ENCODE results near the gene ADD3.

ADD3 gene

GRCh38 chr10:110160081-110160480, 152.3 kb downstream of the ADD3 start:
- Mint-ChIP-seq H3K27ac (no peak overlapping the region), H3K9me3 (no peaks in the 10 kb centered on the region), H3K36me3 (ENCODE audit: low read depth) (peaks cover 2% of the 10 kb centered on the region), H3K4me3 (no peak overlapping the region), H3K4me1 (ENCODE audit: low read depth) (peaks cover 25% of the 10 kb centered on the region), H3K27me3 (ENCODE audit: low read depth) (peaks cover 80% of the 10 kb centered on the region)

DNA sequence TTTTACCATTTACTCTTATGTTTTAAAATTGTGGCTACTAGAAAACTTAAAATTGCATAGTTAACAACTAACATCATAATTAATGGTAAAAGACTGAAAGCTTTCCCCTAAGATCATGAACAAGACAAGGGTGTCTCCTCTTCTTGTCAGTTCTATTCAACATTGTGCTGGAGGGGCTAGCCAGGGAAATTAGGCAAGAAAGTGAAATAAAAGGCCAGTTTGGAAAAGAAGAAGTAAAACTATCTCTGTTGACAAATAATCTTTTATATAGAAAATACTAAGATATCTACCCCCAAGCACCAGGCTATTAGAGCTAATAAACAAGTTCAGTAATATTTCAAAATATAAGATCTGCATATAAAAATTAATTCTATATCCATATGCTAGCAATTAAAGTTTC, 152.7 kb downstream of the ADD3 start:
- Mint-ChIP-seq H3K36me3 (ENCODE audit: low read depth) (peaks cover 2% of the 10 kb centered on the region), H3K27me3 (ENCODE audit: low read depth) (peaks cover 82% of the 10 kb centered on the region), H3K4me3 (no peak overlapping the region), H3K27ac (no peak overlapping the region), H3K4me1 (ENCODE audit: low read depth) (peaks cover 22% of the 10 kb centered on the region), H3K9me3 (no peaks in the 10 kb centered on the region)

- Mint-ChIP-seq H3K27me3 (ENCODE audit: low read depth) (peaks cover 86% of the 10 kb centered on the region), H3K9me3 (no peaks in the 10 kb centered on the region), H3K27ac (no peak overlapping the region)
Measured at GRCh38 chr10:110162741-110163145, 155.0 kb downstream of the ADD3 start.

DNA sequence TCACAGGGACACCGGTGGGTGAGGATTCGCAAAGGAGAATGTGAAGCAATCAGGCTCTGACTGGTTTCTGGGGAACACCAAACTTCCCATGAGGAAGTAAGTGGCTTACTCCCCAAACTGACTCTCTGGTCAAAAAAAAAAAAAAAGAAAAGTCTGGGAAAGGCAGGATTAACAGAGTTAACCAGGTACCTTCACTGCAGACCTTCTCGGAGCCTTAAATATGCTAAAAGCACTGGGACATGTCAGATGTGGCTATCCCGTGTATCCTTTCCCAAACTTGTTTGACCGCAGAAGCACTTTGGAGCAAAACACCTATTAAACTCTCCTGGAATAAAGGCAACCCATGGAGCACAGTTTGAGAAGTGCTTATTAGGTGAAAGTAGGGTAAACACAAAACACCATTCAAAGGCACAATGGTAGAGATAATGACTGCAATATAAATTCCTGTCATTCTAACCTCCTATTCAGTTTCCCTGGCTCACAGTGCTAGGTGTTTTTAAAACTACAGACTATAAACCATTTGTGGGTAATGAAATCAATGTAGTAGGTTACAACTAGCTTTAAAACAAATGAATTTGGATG, 155.5 kb downstream of the ADD3 start:
- Mint-ChIP-seq H3K27me3 (ENCODE audit: low read depth) (peaks cover 86% of the 10 kb centered on the region), H3K36me3 (ENCODE audit: low read depth) (no peaks in the 10 kb centered on the region), H3K4me3 (no peak overlapping the region), H3K9me3 (no peaks in the 10 kb centered on the region), H3K27ac (no peak overlapping the region), H3K4me1 (ENCODE audit: low read depth) (peaks cover 15% of the 10 kb centered on the region)

More at GRCh38 chr10:110162741-110163145, 155.0 kb downstream of the ADD3 start:
- Mint-ChIP-seq H3K4me3 (no peak overlapping the region), H3K4me1 (ENCODE audit: low read depth) (peaks cover 14% of the 10 kb centered on the region), H3K36me3 (ENCODE audit: low read depth) (no peaks in the 10 kb centered on the region)

DNA sequence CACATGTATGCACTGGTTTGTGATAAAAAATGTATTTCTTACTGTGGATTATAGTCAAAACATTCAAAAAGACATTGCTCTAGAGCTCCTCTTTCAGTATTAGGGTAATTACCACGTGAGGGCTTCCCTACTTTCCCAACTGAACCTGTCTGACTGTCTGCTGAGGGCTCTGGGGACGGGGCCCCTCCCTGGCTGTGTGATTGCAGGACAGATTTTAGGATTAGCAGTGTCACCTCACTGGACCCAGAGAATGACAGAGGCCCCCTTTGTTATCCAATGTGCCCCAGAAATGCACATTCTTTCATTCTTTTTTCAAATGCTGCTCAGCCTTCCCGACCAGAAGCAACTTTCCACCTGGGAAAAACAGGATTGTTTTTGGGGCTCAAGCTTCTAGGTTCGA, 156.1 kb downstream of the ADD3 start:
- Mint-ChIP-seq H3K9me3 (no peaks in the 10 kb centered on the region), H3K36me3 (ENCODE audit: low read depth) (no peaks in the 10 kb centered on the region), H3K4me3 (no peak overlapping the region), H3K27me3 (ENCODE audit: low read depth) (peaks cover 86% of the 10 kb centered on the region), H3K27ac (no peak overlapping the region), H3K4me1 (ENCODE audit: low read depth) (peaks cover 17% of the 10 kb centered on the region)

DNA sequence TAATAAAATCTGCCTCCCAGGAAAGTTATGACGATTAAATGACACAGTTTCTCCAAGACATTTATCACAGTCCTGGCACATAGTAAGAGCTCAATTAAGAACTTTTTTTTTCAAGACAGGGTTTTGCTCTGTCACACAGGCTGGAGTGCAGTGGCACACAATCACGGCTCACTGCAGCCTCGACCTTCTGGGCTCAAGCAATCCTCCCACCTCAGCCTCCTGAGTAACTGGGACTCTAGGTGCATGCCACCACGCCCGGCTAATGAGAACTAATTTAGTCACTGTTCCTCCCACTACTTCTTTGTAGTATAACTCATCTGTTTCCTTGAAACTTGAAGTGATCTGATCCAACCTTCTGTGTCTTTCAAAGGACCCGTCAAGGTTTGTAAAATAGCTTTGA, 157.5 kb downstream of the ADD3 start:
- peaks cover 86% of the 10 kb centered on the region for H3K27me3 Mint-ChIP-seq (ENCODE audit: low read depth)
- H3K9me3 Mint-ChIP-seq = no peaks in the 10 kb centered on the region
- no peak overlapping the region for H3K4me3 Mint-ChIP-seq
- H3K36me3 Mint-ChIP-seq (ENCODE audit: low read depth) = no peaks in the 10 kb centered on the region
- peaks cover 31% of the 10 kb centered on the region for H3K4me1 Mint-ChIP-seq (ENCODE audit: low read depth)
- H3K27ac Mint-ChIP-seq = no peak overlapping the region

DNA sequence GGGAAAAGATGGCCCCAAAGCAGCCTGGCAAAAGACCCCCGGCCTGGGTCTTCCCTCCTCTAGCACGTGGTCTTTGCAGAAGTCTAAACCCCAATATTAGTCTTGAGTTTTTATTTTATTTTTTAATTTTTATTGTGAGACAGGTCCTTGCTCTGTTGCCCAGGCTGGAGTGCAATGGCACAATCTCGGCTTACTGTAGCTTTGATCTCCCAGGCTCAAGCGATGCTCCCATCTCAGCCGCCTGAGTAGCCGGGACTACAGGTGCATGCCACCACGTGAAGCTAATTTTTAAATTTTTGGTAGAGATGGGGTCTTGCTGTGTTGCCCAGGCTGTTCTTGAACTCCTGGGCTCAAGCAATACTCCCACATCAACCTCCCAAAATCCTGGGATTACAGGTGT, 159.4 kb downstream of the ADD3 start:
- Mint-ChIP-seq H3K4me3 (no peak overlapping the region), H3K27me3 (ENCODE audit: low read depth) (peaks cover 86% of the 10 kb centered on the region), H3K9me3 (no peaks in the 10 kb centered on the region), H3K36me3 (ENCODE audit: low read depth) (no peaks in the 10 kb centered on the region), H3K4me1 (ENCODE audit: low read depth) (peaks cover 38% of the 10 kb centered on the region), H3K27ac (no peak overlapping the region)

DNA sequence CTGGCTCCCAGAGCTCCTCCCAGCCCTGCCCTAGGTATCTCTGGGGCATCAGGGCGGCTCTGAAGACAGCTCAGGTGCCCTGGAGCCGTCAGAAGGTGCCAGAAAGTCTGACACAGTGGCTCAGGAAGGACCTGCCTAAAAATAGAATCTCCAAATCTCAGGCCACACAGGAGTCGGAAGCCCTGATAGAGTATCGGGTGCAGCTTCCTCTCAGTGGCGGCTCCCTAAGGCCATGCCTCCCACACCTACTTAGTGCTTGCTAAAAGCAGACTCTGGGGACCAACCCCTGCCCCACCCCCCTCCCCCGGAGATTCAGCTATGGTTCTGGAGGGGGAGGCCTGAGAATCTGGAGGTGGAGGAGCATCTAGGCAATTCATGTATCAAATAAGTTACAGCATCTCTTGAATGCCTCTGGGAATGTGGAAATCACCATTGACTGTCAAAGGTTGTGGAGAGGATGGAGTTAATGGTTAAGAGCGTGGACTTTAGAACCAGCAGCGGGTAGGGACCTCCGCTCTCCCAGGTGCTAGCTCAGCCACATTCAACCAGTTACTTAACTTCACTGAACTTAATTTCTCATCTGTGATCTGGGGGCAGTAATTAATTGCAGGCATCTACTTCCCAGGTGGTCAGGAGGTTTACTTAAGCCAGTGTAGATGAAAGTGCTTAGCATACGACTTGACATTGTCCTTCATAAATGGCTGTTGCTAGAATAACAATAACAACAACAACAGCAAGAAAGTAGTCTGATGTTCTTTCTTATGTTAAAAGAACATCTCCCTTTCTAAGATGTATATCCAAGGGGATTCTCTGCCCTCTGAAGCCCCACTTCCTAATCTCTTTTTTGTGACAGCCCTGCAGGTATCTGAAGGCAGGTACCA, 161.1 kb downstream of the ADD3 start:
- Mint-ChIP-seq H3K4me1 (ENCODE audit: low read depth) (peaks cover 38% of the 10 kb centered on the region), H3K9me3 (no peaks in the 10 kb centered on the region), H3K27ac (no peak overlapping the region), H3K27me3 (ENCODE audit: low read depth) (peaks cover 83% of the 10 kb centered on the region), H3K36me3 (ENCODE audit: low read depth) (no peaks in the 10 kb centered on the region), H3K4me3 (no peak overlapping the region)

GRCh38 chr10:110169586-110169985, 161.8 kb downstream of the ADD3 start:
- H3K27me3 Mint-ChIP-seq (ENCODE audit: low read depth) = peaks cover 82% of the 10 kb centered on the region
- no peaks in the 10 kb centered on the region for H3K9me3 Mint-ChIP-seq
- H3K27ac Mint-ChIP-seq = no peak overlapping the region
- H3K4me1 Mint-ChIP-seq (ENCODE audit: low read depth) = peaks cover 38% of the 10 kb centered on the region
- H3K4me3 Mint-ChIP-seq = no peak overlapping the region
- H3K36me3 Mint-ChIP-seq (ENCODE audit: low read depth) = no peaks in the 10 kb centered on the region

DNA sequence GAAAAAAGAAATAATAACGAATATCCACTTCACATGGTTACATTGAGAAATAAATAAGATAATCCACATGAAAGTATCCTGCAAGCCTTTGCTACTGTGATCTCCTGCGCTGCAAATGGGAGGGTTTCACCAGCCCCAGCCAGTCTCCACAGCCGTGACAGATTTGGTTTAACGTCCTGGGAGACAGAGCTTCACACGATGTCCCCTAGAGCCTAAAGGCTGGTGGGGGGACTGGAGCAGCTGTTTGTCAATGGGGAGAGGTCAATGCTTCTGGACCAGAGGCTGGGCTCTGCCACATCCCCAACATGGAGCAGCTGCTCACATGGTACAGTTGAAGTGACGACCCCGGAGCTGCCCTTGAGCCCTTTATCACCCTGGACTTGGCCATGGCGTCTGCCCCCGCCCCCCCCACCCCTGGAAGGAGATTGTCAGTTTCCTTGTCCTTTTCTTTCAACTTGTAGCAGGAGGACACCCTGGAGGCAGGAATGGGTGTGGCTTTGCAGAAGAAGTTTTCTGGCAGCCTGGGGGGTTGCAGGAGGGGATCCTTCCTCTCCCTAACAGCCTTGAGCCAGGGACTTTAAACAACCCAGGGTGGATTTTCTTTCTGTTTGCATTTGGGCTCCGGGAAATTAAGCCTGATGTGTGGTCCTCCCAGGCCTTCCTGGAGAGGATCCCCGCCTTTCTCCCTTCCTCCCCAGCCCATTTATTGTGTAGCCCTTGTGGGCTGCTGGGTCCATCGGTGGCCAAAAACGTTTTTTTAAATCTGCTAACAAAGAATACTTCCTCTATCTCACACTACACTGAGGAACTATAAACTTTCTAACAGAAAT, 162.6 kb downstream of the ADD3 start:
- no peak overlapping the region for H3K4me3 Mint-ChIP-seq
- H3K4me1 Mint-ChIP-seq (ENCODE audit: low read depth) = peaks cover 39% of the 10 kb centered on the region
- H3K27ac Mint-ChIP-seq = no peak overlapping the region
- peaks cover 85% of the 10 kb centered on the region for H3K27me3 Mint-ChIP-seq (ENCODE audit: low read depth)
- H3K9me3 Mint-ChIP-seq = no peaks in the 10 kb centered on the region
- H3K36me3 Mint-ChIP-seq (ENCODE audit: low read depth) = no peaks in the 10 kb centered on the region

- Mint-ChIP-seq H3K36me3 (ENCODE audit: low read depth) (no peaks in the 10 kb centered on the region), H3K27ac (no peak overlapping the region), H3K4me1 (ENCODE audit: low read depth) (peaks cover 38% of the 10 kb centered on the region), H3K4me3 (no peak overlapping the region), H3K27me3 (ENCODE audit: low read depth) (peaks cover 84% of the 10 kb centered on the region), H3K9me3 (no peaks in the 10 kb centered on the region)
Measured at GRCh38 chr10:110171032-110171431, 163.2 kb downstream of the ADD3 start.

- no peaks in the 10 kb centered on the region for H3K36me3 Mint-ChIP-seq (ENCODE audit: low read depth)
- H3K4me1 Mint-ChIP-seq (ENCODE audit: low read depth) = peaks cover 36% of the 10 kb centered on the region
- H3K27ac Mint-ChIP-seq = no peak overlapping the region
- no peak overlapping the region for H3K4me3 Mint-ChIP-seq
- peaks cover 87% of the 10 kb centered on the region for H3K27me3 Mint-ChIP-seq (ENCODE audit: low read depth)
- H3K9me3 Mint-ChIP-seq = no peaks in the 10 kb centered on the region
Measured at GRCh38 chr10:110172155-110172554, 164.4 kb downstream of the ADD3 start.

DNA sequence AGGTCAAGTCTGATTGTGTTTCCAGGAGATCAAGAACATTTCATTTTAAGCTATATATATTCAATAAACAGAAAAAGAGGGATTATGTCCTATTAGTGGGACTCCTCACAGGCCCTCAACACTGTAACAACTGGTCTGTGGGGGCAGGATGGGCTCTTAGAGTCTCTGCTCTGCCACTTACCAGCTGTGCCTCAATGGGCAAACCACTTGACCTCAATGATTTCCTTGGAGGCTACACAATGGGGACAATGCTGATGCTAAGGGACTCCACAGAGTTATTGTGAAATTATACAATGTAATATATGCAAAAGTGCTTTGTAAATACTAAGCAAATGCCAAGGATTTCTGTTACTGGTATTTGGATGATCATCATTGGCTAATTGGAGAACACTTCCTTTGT, 166.4 kb downstream of the ADD3 start:
- Mint-ChIP-seq H3K27me3 (ENCODE audit: low read depth) (peaks cover 81% of the 10 kb centered on the region), H3K9me3 (no peaks in the 10 kb centered on the region)

DNA sequence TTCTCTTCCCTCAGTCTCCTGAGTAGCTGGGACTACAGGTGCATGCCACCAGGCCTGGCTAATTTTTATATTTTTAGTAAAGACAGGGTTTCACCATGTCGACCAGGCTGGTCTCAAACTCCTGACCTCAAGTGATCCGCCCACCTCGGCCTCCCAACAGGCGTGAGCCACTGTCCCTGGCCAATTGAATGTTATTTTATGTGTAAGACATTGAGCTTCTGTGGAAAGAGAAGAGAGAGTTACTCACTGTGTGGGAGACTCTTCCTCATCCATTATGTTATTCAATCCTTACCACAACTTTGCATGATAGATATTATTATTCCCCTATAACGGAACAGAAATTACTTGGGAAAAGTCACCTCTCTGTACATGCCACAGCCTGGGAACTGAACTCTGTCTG, 167.0 kb downstream of the ADD3 start:
- Mint-ChIP-seq H3K9me3 (no peaks in the 10 kb centered on the region), H3K4me1 (ENCODE audit: low read depth) (peaks cover 13% of the 10 kb centered on the region), H3K4me3 (no peak overlapping the region), H3K36me3 (ENCODE audit: low read depth) (no peaks in the 10 kb centered on the region), H3K27me3 (ENCODE audit: low read depth) (peaks cover 79% of the 10 kb centered on the region), H3K27ac (no peak overlapping the region)

More for the DNA sequence above, 166.4 kb downstream of the ADD3 start:
- Mint-ChIP-seq H3K4me3 (no peak overlapping the region), H3K4me1 (ENCODE audit: low read depth) (peaks cover 19% of the 10 kb centered on the region), H3K27ac (no peak overlapping the region), H3K36me3 (ENCODE audit: low read depth) (no peaks in the 10 kb centered on the region)

Measured in T-helper 1 cell treated with Interleukin-12 subunit alpha and Interleukin-12 subunit beta and Interleukin-4 antibody, amounts not matched to agents 30 μg/mL and 1 μg/mL, for 36 hours (primary cell).